ENCODE data around the gene DTNBP1.

- TF ChIP-seq CTCF (IDR thresholded peaks at IDR 0.05; ENCODE audit: low read depth, low read length, missing input control): no peak
- TF ChIP-seq MAX (IDR thresholded peaks at IDR 0.05): no peak
- TF ChIP-seq REST (IDR thresholded peaks at IDR 0.05): no peak
- TF ChIP-seq ATF3 (IDR thresholded peaks at IDR 0.05): no peak
- TF ChIP-seq TAF1 (conservative IDR thresholded peaks at IDR 0.05): no peak
- TF ChIP-seq YY1 (IDR thresholded peaks at IDR 0.05): no peak
These were observed 160.1 kb downstream of the DTNBP1 start for GRCh38 chr6:15502446-15503345.

All from liver (tissue), 3 donors.